Mesothelial cell of epicardium (in vitro differentiated cells): Measurements from ENCODE around the gene ANAPC7. TPM values are rescaled to one million over a fixed set of nuclear protein-coding genes. Genes with fewer than 3 reads are reported as not detected.
"Not testable (repeated sequence)": the region's sequence is repeated elsewhere in the genome, so short reads cannot be mapped to it uniquely, and the experiment has no call there.

ENCODE experiments used
- DNase-seq, 2 experiments: peaks; one replicate each; pipeline ENCODE4 v3.0.0; 2021; ENCODE audit warnings: low spot score in 2 of 2; ENCODE audit not compliant: unreplicated experiment in 2 of 2
- H3K27ac Mint-ChIP-seq: 2 replicates; pipeline ENCODE4 v1.8.0; 2021; ENCODE audit warnings: mixed read lengths
- H3K27me3 Mint-ChIP-seq: 2 replicates; pipeline ENCODE4 v1.8.0; 2021; ENCODE audit warnings: low read depth, mixed read lengths
- H3K36me3 Mint-ChIP-seq: 2 replicates; pipeline ENCODE4 v1.8.0; 2021; ENCODE audit warnings: mixed read lengths
- H3K4me1 Mint-ChIP-seq: 2 replicates; pipeline ENCODE4 v1.8.0; 2021; ENCODE audit warnings: mixed read lengths
- H3K4me3 Mint-ChIP-seq: 2 replicates; pipeline ENCODE4 v1.8.0; 2021; ENCODE audit warnings: mild to moderate bottlenecking, moderate library complexity, mixed read lengths
- H3K9me3 Mint-ChIP-seq: 2 replicates; pipeline ENCODE4 v1.8.0; 2021; ENCODE audit warnings: mixed read lengths
- total RNA-seq: library from RNA; stranded (reverse); gene quantifications from 3 replicates; pipeline ENCODE4 v1.2.1, GENCODE V29; 2021
- TF ChIP-seq, protein P1 (sequence below): fragments of 200-600 bp; sonication (generic); IDR thresholded peaks from one replicate; pipeline ENCODE4 v1.5.0; 2021; ENCODE audit warnings: antibody characterized with exemption; ENCODE audit not compliant: unreplicated experiment

ANAPC7 gene
- total RNA-seq, 1 donor from 2014 or later = 62.8 TPM

DNA sequence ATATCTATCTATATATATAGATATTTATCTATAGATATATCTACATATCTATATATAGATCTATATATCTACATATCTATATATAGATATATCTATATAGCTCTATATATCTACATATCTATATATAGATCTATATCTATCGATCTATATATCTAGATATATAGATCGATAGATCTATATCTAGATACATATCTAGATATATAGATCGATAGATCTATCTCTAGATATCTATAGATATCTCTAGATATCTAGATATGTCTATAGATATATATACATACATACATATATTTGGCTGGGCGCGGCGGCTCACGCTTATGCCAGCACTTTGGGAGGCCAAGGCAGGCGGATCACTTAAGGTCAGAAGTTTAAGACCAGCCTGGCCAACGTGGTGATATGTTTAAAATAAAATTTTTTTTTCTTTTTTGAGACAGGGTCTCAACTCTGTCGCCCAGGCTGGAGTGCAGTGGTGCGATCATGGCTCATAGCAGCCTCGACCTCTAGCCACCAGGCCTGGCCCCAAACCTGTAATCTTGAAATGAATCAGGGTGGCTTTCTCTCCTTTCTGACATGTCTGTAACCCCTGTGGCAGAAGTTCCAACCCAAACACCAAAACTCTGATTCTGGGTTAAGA is 28.6 kb upstream of the ANAPC7 start:
- Mint-ChIP-seq H3K9me3 (no peaks in the 10 kb centered on the region), H3K4me3 (no peak overlapping the region)

DNA sequence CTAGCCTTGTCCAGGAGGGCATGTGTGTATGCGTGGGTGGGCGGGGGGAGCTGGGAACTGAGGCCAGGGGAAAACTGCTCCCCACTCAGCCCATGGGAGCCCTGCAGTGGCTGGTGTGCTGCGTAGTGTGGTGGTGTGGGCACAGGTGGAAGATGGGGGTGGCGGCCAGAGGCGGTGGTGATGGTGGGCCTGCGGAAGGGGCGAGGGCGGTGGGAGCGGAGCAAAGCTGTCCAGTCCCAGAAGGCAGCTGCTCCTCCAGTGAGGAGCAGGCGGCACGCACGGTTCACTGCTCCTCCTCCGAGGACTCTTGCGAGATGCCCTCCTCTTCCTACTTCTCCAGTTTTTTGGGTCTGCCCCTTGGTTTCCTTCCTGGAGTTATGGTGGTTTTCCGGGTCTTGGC is 26.2 kb upstream of the ANAPC7 start:
- H3K36me3 Mint-ChIP-seq, DNase-seq, H3K27me3 Mint-ChIP-seq, H3K4me1 Mint-ChIP-seq, H3K4me3 Mint-ChIP-seq, H3K9me3 Mint-ChIP-seq, H3K27ac Mint-ChIP-seq: not testable (repeated sequence)

More for the DNA sequence above, 28.6 kb upstream of the ANAPC7 start:
- H3K4me1 Mint-ChIP-seq = peaks cover 1% of the 10 kb centered on the region
- TF ChIP-seq, protein P1, sequence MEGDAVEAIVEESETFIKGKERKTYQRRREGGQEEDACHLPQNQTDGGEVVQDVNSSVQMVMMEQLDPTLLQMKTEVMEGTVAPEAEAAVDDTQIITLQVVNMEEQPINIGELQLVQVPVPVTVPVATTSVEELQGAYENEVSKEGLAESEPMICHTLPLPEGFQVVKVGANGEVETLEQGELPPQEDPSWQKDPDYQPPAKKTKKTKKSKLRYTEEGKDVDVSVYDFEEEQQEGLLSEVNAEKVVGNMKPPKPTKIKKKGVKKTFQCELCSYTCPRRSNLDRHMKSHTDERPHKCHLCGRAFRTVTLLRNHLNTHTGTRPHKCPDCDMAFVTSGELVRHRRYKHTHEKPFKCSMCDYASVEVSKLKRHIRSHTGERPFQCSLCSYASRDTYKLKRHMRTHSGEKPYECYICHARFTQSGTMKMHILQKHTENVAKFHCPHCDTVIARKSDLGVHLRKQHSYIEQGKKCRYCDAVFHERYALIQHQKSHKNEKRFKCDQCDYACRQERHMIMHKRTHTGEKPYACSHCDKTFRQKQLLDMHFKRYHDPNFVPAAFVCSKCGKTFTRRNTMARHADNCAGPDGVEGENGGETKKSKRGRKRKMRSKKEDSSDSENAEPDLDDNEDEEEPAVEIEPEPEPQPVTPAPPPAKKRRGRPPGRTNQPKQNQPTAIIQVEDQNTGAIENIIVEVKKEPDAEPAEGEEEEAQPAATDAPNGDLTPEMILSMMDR = no peak
- DNase-seq = no peak
- peaks cover 23% of the 10 kb centered on the region for H3K36me3 Mint-ChIP-seq
- no peak overlapping the region for H3K27ac Mint-ChIP-seq
- no peaks in the 10 kb centered on the region for H3K27me3 Mint-ChIP-seq

DNA sequence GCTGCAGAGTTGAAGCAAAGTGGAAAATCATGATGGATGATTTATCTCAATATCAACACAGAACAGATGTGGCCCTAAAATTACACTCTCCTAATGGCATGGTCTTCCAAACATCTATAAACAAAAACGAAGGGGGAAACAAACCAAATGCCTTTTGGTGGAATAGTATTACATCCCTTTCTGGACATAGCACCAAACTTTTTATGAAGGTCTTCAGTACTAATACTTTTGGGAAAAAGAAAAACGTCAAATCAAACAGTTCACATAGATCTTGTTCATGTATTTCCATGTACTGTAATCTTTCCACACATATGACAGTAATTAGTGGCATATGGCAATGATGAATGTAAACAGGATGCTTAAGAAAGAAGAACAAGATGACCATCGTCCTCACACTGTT is 22.9 kb upstream of the ANAPC7 start:
- TF ChIP-seq, protein P1 = no peak
- peaks cover 12% of the 10 kb centered on the region for H3K4me1 Mint-ChIP-seq
- no peaks in the 10 kb centered on the region for H3K36me3 Mint-ChIP-seq
- no peak overlapping the region for H3K27ac Mint-ChIP-seq
- H3K9me3 Mint-ChIP-seq = no peaks in the 10 kb centered on the region
- DNase-seq = no peak
- H3K4me3 Mint-ChIP-seq = no peak overlapping the region
- no peaks in the 10 kb centered on the region for H3K27me3 Mint-ChIP-seq

DNA sequence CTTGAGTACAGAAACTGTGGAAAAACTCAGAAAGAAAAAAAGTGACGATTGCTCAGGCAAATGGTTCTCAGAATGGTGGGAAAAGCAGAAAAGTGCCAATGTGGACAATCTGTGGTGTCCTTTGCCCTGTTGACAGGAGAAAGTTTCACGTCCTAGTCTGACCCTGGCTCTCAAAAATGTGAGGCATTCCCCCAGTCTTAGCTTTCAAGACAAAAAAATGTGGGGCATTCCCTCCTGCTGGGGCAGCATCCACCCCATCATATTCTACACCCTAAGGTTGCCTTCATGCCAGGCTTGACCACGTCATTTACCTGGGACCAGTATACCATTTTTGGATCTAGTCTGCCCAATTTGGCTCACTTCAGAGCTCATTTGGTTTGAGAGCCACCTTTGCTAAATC is 20.7 kb upstream of the ANAPC7 start:
- H3K4me3 Mint-ChIP-seq = no peak overlapping the region
- H3K36me3 Mint-ChIP-seq = no peaks in the 10 kb centered on the region
- TF ChIP-seq, protein P1 = no peak
- no peak overlapping the region for H3K27ac Mint-ChIP-seq
- H3K9me3 Mint-ChIP-seq = no peaks in the 10 kb centered on the region
- peaks cover 12% of the 10 kb centered on the region for H3K4me1 Mint-ChIP-seq
- DNase-seq = no peak
- H3K27me3 Mint-ChIP-seq = no peaks in the 10 kb centered on the region

DNA sequence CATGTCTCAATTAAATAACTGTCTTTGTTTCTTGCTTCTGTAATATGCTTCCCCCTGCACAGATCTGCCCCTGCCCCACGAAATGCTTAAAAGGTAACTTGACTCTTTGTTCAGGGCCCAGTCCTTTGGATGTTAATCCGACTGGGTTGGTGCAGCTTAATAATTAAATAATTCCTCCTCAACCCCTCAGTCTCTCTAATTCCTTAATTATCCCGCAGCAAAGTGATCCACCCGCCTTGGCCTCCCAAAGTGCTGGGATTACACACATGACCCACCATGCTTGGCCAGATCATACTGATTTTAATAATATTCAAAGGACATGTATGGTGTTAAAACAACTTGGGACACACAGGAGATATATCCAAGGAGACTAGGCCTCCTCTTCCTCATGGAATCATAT is 18.2 kb upstream of the ANAPC7 start:
- H3K4me1 Mint-ChIP-seq = peaks cover 12% of the 10 kb centered on the region
- H3K4me3 Mint-ChIP-seq = no peak overlapping the region
- no peaks in the 10 kb centered on the region for H3K27me3 Mint-ChIP-seq
- peak overlapping the region; percentile 14 for H3K27ac Mint-ChIP-seq
- TF ChIP-seq, protein P1 = no peak
- H3K36me3 Mint-ChIP-seq = no peaks in the 10 kb centered on the region
- no peaks in the 10 kb centered on the region for H3K9me3 Mint-ChIP-seq
- no peak for DNase-seq

DNA sequence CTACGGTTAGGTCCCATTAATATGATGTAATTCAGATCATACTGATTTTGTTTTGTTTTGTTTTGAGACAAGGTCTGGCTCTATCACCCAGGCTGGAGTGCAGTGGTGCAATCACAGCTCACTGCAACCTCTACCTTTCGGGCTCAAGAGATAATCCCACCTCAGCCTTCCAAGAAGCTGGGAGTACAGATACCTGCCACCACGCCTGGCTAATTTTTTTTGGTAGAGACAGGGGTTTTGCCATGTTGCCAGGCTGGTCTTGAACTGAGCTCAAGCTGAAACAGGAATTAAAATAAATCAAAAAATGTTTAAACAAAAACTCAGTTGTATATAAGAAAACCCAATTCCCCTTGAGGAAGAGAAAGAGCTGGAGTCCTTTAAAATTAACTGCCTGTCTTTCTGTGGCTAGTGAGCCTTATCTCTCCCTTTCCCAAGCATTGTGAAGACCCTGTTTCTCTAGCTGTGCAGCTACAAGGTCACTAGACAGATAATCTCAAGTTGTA is 17.7 kb upstream of the ANAPC7 start:
- TF ChIP-seq, protein P1 = no peak
- Mint-ChIP-seq H3K9me3 (no peaks in the 10 kb centered on the region), H3K4me1 (peaks cover 12% of the 10 kb centered on the region), H3K27me3 (no peaks in the 10 kb centered on the region), H3K27ac (peak overlapping the region; percentile 14), H3K4me3 (no peak overlapping the region), H3K36me3 (no peaks in the 10 kb centered on the region)
- DNase-seq = no peak

DNA sequence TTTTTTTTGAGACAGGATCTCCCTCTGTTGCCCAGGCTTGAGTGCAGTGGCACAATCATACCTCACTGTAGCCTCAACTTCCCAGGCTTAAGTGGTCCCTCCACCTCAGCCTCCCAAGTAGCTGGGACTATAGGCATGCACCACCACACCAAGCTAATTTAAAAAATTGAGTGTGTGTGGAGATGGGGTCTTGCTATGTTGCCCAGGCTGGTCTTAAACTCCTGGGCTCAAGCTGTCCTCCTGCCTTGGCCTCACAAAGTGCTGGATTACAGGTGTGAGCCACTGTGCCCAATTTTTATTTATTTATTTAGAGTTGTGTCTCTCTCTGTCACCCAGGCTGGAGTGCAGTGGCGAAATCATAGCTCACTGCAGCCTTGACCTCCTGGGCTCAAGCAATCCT is 17.1 kb upstream of the ANAPC7 start:
- not testable (repeated sequence) for DNase-seq, H3K27ac Mint-ChIP-seq

DNA sequence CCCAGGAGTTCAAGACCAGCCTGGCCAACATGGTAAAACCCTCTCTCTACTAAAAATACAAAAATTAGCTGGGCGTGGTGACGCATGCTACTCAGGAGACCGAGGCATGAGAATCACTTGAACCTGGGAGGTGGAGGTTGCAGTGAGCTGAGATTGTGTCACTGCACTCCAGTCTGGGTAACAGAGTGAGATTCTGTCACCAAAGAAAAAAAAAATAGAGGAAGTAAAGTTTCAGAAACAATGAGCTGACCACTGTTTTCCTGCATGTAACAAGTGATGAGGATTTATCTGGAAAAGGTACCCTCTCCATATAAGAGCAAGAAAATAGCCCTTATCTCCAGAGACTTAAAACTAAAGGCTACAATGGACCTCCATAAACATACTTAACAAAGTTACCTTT is 13.6 kb upstream of the ANAPC7 start:
- H3K4me1 Mint-ChIP-seq, DNase-seq, H3K9me3 Mint-ChIP-seq, H3K4me3 Mint-ChIP-seq, H3K27ac Mint-ChIP-seq, H3K27me3 Mint-ChIP-seq, H3K36me3 Mint-ChIP-seq: not testable (repeated sequence)

More for the DNA sequence above, 17.1 kb upstream of the ANAPC7 start:
- peaks cover 12% of the 10 kb centered on the region for H3K4me1 Mint-ChIP-seq
- H3K27me3 Mint-ChIP-seq, H3K9me3 Mint-ChIP-seq, H3K4me3 Mint-ChIP-seq, H3K36me3 Mint-ChIP-seq: not testable (repeated sequence)

DNA sequence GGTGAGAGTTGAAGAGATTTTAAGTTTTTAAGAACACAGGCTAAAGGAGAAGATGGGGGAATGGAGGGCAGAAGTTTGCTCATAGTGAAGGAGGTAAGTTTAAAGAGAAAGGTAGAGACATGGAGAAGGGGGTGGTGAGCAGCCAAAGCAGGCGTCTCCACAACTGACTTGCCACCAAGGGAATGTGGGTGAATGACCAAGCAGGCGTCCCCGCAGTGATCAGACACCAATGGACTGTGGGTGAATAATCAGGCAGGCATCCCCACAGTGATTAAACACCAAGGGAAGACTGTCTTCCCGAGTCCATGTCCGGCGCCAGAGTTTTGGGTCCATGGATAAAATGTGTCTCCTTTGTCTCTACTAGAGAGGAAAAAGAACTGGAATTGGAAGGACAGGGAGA is 6.6 kb upstream of the ANAPC7 start:
- H3K36me3 Mint-ChIP-seq, DNase-seq, H3K4me3 Mint-ChIP-seq, H3K4me1 Mint-ChIP-seq, H3K27ac Mint-ChIP-seq, H3K9me3 Mint-ChIP-seq: not testable (repeated sequence)
- peaks cover 22% of the 10 kb centered on the region for H3K27me3 Mint-ChIP-seq
